Measurements from ENCODE around the gene TRIM34.
"Not testable (repeated sequence)": the region's sequence is repeated elsewhere in the genome, so short reads cannot be mapped to it uniquely, and the experiment has no call there.

DNA sequence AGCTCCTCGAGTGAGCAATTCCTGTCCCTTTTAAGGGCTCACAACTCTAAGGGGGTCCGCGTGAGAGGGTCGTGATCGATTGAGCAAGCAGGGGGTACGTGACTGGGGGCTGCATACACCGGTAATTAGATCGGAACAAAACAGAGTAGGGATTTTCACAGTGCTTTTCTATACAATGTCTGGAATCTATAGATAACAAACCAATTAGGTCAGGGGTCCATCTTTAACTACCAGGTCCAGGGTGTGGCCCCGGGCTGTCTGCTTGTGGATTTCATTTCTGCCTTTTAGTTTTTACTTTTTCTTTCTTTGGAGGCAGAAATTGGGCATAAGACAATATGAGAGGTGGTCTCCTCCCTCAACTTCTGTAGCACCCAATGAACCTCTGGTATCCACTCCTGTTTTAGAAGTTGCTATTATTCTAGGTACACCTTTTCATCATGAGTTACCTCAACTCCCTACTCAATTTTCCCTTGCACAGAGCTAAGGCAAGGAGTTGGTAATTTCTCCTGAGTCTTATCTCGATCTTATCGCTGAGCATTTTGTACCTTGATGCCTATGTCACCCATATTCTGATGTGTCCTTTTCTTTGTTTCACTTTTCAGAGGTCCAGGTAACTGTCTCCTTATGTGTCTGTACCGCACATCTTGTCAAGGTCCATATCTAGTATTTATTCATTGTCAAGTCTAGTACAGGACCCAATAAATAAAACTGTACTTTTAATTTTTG, 66.6 kb downstream of the TRIM34 start:
- TF ChIP-seq, protein P1, sequence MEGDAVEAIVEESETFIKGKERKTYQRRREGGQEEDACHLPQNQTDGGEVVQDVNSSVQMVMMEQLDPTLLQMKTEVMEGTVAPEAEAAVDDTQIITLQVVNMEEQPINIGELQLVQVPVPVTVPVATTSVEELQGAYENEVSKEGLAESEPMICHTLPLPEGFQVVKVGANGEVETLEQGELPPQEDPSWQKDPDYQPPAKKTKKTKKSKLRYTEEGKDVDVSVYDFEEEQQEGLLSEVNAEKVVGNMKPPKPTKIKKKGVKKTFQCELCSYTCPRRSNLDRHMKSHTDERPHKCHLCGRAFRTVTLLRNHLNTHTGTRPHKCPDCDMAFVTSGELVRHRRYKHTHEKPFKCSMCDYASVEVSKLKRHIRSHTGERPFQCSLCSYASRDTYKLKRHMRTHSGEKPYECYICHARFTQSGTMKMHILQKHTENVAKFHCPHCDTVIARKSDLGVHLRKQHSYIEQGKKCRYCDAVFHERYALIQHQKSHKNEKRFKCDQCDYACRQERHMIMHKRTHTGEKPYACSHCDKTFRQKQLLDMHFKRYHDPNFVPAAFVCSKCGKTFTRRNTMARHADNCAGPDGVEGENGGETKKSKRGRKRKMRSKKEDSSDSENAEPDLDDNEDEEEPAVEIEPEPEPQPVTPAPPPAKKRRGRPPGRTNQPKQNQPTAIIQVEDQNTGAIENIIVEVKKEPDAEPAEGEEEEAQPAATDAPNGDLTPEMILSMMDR (IDR thresholded peaks at IDR 0.05; ENCODE audit: low read length): not testable (repeated sequence)
- TF ChIP-seq EZH2phosphoT487 (IDR thresholded peaks at IDR 0.05; ENCODE audit: low read length); EZH2 (optimal IDR thresholded peaks at IDR 0.05; ENCODE audit: low read depth, low read length): not testable (repeated sequence)

Data from MM.1S (cell line).